Stomach smooth muscle (tissue), 2 donors: ENCODE measurements around the gene TNFRSF4.
"Not testable (repeated sequence)": the region's sequence is repeated elsewhere in the genome, so short reads cannot be mapped to it uniquely, and the experiment has no call there.

ENCODE experiments used
- H3K27ac ChIP-seq: one replicate; pipeline ENCODE4 v1.7.0; 2013; ENCODE audit warnings: mild to moderate bottlenecking, low read length, inconsistent platforms
- H3K27me3 ChIP-seq, 2 donors: one replicate each; pipeline ENCODE4 v1.7.0; 2013; ENCODE audit warnings: low read length in 2 of 2; ENCODE audit not compliant: insufficient read depth in 2 of 2, control insufficient read depth in 1 of 2
- H3K36me3 ChIP-seq, 2 donors: one replicate each; pipeline ENCODE4 v1.7.0; 2013; ENCODE audit warnings: low read length in 2 of 2; ENCODE audit not compliant: control insufficient read depth in 2 of 2, insufficient read depth in 2 of 2
- H3K4me1 ChIP-seq: one replicate; pipeline ENCODE4 v1.7.0; 2013; ENCODE audit warnings: low read length; ENCODE audit not compliant: control insufficient read depth, insufficient read depth
- H3K4me3 ChIP-seq, 2 donors: one replicate each; pipeline ENCODE4 v1.7.0; 2013; ENCODE audit warnings: low read length in 2 of 2
- H3K9ac ChIP-seq, 2 donors: one replicate each; pipeline ENCODE4 v1.7.0; 2013; ENCODE audit warnings: low read length in 2 of 2, mild to moderate bottlenecking in 1 of 2
- H3K9me3 ChIP-seq, 2 donors: one replicate each; pipeline ENCODE4 v1.7.0; 2013; ENCODE audit warnings: low read length in 2 of 2; ENCODE audit not compliant: control insufficient read depth in 2 of 2
- donor health status: healthy.
- donor health status: Pancreatic carcinoma.

TNFRSF4 gene

DNA sequence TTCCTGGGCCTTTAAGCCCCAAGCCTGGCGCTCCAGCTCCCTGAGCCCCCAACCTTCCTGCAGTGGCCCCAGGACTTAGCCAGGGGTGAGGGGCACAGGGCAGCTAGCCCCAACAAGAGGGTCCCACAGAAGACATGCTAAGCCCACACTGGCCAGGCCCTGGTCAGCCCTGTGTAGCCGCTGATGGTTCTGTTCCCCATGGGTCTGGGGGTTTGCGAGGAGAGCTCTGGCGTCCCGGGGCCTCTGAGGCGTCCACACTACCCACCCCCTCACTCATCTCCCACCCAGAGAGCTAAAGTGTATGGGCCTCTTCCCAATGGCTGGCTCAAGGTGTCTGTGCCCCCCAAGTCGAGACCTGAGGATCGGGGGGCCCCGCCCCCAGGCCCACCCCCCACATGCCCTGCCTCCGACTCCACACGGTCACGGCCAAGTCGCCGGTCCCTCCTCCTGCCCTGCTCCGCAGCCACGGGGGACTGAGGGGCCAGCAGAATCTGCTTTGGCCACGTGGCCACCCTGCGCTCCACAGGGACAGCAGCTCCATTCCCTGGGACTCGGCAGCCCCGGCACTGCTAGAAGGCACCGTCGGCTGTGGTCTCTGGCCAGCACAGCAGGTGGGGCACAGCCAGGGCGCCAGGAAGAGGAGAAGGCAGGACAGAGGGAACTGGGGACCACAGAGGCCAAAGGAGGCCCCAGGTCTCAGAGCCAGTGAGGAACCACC lies 15.4 kb downstream of the TNFRSF4 start:
- no peak overlapping the region for H3K4me3 ChIP-seq

DNA sequence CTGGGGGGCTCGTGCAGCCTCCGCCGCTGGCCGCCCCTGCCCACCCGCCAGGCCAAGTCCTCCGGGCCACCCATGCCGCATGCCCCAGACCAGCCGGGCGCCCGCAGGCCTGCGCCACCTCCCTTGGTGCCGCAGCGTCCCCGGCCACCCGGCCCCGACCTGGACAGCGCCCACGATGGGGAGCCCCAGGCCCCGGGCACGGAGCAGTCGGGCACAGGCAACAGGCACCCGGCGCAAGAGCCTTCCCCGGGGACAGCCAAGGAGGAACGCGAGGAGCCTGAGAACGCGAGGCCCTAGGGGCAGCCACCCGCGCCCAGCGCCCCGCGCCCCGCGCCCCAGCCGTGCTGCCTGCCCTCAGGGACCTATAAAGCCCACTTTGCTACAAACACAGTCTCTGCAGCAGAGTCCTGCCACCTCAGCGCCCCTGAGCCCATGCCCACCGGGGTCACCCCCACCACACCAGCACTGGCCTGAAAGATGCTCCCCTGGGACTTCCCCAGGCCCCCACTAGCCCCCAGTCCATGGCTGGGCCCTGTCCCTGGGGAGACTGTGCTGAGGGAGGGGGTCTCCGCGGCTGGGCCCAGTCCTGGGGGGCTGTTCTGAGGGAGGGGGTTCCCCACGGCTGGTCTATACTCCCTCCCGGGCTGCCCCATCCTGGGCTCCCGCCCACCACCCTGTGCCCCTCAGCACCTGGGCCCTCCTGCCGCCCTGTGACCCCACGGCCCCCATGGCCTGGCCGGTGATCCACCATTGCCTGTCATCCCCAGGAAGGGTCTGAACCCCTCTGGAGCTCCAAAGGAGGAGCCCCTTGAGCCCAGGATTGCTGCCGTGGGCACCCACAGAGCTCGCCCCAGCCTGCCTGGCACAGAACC lies 16.2 kb downstream of the TNFRSF4 start:
- Histone ChIP-seq H3K9ac (no peak overlapping the region), H3K9me3 (no peaks in the 10 kb centered on the region), H3K27me3 (peaks cover 4 to 13% of the 10 kb centered on the region in 2 donors), H3K36me3 (no peaks in the 10 kb centered on the region), H3K27ac (no peak overlapping the region), H3K4me1 (no peaks in the 10 kb centered on the region), H3K4me3 (no peak overlapping the region)

More for the DNA sequence above, 15.4 kb downstream of the TNFRSF4 start:
- Histone ChIP-seq H3K9me3 (no peaks in the 10 kb centered on the region), H3K27ac (no peak overlapping the region), H3K27me3 (peaks cover 4 to 16% of the 10 kb centered on the region in 2 donors), H3K36me3 (no peaks in the 10 kb centered on the region), H3K9ac (no peak overlapping the region), H3K4me1 (no peaks in the 10 kb centered on the region)

DNA sequence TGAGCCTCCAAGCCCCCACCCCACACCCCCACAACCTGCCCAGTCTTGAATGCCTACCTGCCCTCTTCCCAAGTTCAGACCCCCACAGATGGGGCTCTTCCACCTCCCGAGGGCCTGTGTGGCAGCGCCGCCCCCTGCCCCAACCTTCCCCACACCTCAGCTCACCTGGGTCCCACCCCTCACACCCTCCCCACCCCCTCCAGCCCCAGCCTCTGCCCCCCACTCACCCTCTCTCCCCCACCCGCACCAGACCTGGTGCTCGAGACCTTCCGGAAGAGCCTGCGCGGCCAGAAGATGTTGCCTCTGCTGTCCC lies 16.8 kb downstream of the TNFRSF4 start:
- no peak overlapping the region for H3K9ac ChIP-seq
- no peaks in the 10 kb centered on the region for H3K36me3 ChIP-seq
- peaks cover 4 to 13% of the 10 kb centered on the region in 2 donors for H3K27me3 ChIP-seq
- no peak overlapping the region for H3K27ac ChIP-seq
- H3K4me1 ChIP-seq, result no peaks in the 10 kb centered on the region
- no peaks in the 10 kb centered on the region for H3K9me3 ChIP-seq
- no peak overlapping the region for H3K4me3 ChIP-seq

DNA sequence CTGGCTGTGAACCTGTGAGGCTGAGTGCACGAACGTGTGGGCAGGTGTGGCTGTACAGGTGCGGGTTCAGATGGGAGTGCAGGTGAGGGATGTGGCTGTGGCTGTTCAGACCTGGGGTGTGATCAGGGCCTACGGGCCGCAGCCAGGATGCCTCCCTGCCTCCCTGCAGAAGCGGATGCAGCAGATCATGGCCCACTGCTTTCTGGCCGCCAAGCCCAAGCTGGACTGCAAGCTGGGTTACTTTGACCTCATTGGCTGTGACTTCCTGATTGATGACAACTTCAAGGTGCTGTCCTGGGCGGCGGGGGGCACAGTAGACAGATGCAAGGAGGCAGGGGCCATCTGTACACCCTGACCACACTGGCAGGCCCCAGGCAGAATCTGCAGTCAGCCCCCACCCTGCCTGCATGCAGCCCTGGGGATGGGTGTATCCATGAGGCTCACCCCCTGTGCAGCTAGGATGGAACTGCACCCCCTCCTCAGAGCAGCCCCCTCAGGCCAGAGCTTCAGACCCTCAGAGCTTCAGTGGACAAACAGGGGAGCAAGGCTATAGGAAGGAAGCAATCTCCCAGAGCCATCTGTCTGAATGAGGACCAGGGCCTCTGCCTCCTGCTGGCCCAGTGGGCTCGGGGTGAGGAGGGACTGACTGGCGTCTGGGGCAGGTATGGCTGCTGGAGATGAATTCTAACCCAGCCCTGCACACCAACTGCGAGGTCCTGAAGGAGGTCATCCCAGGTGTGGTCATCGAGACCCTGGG lies 17.3 kb downstream of the TNFRSF4 start:
- H3K27ac ChIP-seq, result no peak overlapping the region
- H3K9ac ChIP-seq, result no peak overlapping the region

DNA sequence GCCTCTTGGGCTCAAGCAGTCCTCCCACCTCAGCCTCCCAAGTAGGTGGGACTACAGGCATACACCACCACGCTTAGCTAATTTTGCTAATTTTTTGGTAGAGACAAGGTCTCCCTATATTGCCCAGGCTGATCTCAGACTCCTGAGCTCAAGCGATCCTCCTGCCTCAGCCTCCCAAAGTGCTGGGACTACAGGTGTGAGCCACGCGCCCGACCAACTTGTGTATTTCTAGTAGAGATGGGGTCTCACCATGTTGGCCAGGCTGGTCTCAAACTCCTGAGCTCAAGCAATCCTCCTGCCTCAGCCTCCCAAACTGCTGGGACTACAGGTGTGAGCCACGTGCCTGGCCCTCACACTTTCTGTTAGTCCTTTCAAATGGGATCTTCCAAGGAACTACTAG lies 18.2 kb downstream of the TNFRSF4 start:
- not testable (repeated sequence) for H3K27me3 ChIP-seq, H3K4me3 ChIP-seq, H3K4me1 ChIP-seq, H3K9ac ChIP-seq, H3K9me3 ChIP-seq, H3K36me3 ChIP-seq, H3K27ac ChIP-seq

More for the DNA sequence above, 17.3 kb downstream of the TNFRSF4 start:
- Histone ChIP-seq H3K27me3 (peaks cover 4 to 13% of the 10 kb centered on the region in 2 donors), H3K4me1 (no peaks in the 10 kb centered on the region), H3K36me3 (no peaks in the 10 kb centered on the region), H3K4me3 (no peak overlapping the region), H3K9me3 (no peaks in the 10 kb centered on the region)

DNA sequence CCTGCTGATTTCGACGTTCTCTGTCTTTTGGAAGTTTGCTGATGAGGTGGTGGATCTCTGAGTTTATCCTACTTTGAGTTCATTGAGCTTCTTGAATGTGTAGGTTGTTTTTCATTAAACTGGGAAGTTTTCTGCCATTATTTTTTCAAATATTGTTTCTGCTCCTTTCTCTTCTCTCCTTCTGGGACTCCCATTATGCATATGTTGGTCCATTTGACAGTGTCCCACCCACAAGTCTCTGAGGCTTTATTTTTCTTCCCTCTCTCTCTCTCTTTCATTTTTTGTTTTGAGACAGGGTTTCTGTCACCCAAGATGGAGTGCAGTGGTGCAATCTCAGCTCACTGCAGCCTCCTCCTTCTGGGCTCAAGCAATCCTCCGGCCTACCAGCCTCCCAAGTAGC lies 19.2 kb downstream of the TNFRSF4 start:
- H3K4me3 ChIP-seq, result no peak overlapping the region

DNA sequence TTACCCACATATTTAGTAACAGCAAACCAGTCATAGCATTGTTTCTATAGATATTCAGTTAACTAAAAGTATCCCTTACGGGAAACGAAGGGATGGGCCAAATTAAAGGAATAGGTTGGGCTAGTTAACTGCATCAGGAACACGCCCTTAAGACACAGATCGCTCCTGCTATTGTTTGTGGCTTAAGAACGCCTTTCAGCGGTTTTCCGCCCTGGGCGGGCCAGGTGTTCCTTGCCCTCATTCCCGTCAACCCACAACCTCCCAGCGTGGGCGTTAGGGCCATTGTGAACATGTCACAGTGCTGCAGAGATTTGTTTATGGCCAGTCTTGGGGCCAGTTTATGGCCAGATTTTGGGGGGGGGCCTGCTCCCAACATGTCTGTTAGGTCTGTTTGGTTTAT lies 22.2 kb downstream of the TNFRSF4 start:
- Histone ChIP-seq H3K4me3 (no peak overlapping the region), H3K27ac (no peak overlapping the region), H3K9ac (no peak overlapping the region), H3K27me3 (no peaks in the 10 kb centered on the region), H3K36me3 (no peaks in the 10 kb centered on the region), H3K4me1 (no peaks in the 10 kb centered on the region), H3K9me3 (no peaks in the 10 kb centered on the region)

More for the DNA sequence above, 19.2 kb downstream of the TNFRSF4 start:
- Histone ChIP-seq H3K36me3 (no peaks in the 10 kb centered on the region), H3K27ac (no peak overlapping the region), H3K27me3 (no peaks in the 10 kb centered on the region), H3K9me3 (no peaks in the 10 kb centered on the region), H3K9ac (no peak overlapping the region), H3K4me1 (no peaks in the 10 kb centered on the region)

DNA sequence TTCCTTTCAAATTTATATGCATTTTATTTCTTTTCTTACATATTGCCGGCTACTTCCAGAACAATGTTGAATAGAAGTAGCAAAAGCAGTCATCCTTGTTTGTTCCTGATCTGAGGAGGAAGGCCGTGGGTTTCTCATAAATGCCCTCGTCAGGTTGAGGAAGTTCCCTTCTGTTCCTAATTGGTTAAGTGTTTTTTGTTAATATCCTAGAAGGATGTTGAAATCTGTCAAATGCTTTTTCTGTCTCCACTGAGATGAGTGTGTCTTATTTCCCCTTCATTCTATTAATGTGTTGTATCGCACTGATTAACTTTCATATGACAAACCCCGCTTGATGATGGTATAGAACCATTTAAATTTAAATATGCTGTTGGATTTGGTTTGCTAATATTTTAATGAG lies 24.8 kb downstream of the TNFRSF4 start:
- no peaks in the 10 kb centered on the region for H3K9me3 ChIP-seq
- H3K9ac ChIP-seq, result no peak overlapping the region
- H3K27ac ChIP-seq, result no peak overlapping the region
- no peak overlapping the region for H3K4me3 ChIP-seq
- H3K27me3 ChIP-seq, result no peaks in the 10 kb centered on the region
- no peaks in the 10 kb centered on the region for H3K36me3 ChIP-seq
- no peaks in the 10 kb centered on the region for H3K4me1 ChIP-seq

DNA sequence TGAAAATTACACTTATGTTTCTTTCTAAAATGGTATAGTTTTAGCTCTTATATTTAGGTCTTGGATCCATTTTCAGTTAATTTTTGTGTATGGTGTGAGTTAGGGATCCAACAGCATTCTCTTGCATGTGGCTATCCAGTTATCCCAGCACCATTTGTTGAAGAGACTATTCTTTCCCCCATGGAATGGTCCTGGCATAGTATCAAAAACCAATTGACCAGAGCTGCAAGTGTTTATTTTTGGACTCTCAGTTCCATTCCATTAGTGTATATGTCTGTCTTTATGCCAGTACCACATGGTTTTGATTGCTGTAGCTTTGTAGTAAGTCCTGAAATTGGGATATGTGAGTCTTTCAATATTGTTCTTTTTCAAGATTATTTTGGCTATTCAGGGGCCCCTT lies 26.0 kb downstream of the TNFRSF4 start:
- no peak overlapping the region for H3K27ac ChIP-seq
- H3K9me3 ChIP-seq, result no peaks in the 10 kb centered on the region
- H3K27me3 ChIP-seq, result no peaks in the 10 kb centered on the region
- H3K4me1 ChIP-seq, result no peaks in the 10 kb centered on the region
- no peaks in the 10 kb centered on the region for H3K36me3 ChIP-seq
- no peak overlapping the region for H3K9ac ChIP-seq
- H3K4me3 ChIP-seq, result no peak overlapping the region

DNA sequence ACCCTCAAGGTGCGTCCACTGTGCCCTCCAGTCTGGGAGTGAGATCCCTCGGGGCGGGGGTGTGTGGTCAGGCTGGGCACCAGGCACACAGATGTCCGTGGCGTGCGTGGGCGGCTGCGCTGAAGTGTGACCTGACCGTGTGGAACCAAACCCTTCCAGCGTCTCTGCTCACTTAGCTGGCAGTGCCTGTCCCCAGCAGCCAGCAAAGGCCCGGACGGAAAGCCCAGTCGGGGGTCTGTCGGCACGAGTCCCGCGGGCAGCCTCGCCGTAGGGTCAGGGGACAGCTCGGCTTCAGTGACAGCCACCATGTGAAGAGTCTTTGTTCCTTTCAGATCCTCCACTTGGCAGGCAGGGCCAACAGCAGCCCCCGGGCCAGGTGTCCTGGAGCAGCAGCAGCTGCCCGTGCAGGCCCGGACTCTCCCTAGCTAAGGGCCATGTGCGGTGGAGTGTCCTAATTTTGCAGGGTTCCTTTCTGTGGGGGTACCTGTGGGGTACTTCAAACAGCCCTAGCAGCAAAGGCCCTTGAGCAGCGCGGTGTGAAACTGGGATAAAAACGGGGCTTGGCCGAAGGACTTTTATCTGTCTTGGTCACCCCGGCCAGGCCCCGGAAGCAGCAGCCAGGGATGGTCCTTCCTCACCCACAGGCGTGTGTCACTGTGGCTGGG lies 28.7 kb downstream of the TNFRSF4 start:
- H3K27ac ChIP-seq, result no peak overlapping the region
- H3K36me3 ChIP-seq, result no peaks in the 10 kb centered on the region
- no peaks in the 10 kb centered on the region for H3K9me3 ChIP-seq
- peaks cover 2 to 3% of the 10 kb centered on the region in 2 donors for H3K27me3 ChIP-seq
- no peaks in the 10 kb centered on the region for H3K4me1 ChIP-seq
- no peak overlapping the region for H3K4me3 ChIP-seq
- H3K9ac ChIP-seq, result no peak overlapping the region
